Stomach (tissue), 19 donors: ENCODE data around the gene TEKT2. TPM values are rescaled to one million over a fixed set of nuclear protein-coding genes. Genes with fewer than 3 reads are reported as not detected.

Experiments
- DNase-seq, 2 donors: peaks; one replicate each; pipeline versions ENCODE4 v3.0.0 to v3.0.0-alpha.2; 2013 to 2019
- H3K27ac ChIP-seq, 5 donors: fragments of 200-600 bp in 4 of 5; sonication (generic) in 4 of 5; one replicate each; pipeline ENCODE4 v1.5.1; 2013 to 2019; ENCODE audit warnings: mild to moderate bottlenecking in 1 of 5, moderate library complexity in 1 of 5
- H3K27me3 ChIP-seq, 3 donors: fragments of 200-600 bp; sonication (generic); one replicate each; pipeline ENCODE4 v1.5.1; 2017 to 2019; ENCODE audit warnings: mixed run types in 1 of 3
- H3K36me3 ChIP-seq, 4 donors: fragments of 200-600 bp; sonication (generic); 1 replicate in 3 of 4; 2 replicates in 1 of 4; pipeline ENCODE4 v1.5.1; 2016 to 2019
- H3K4me1 ChIP-seq, 4 donors: fragments of 200-600 bp; sonication (generic); one replicate each; pipeline ENCODE4 v1.5.1; 2016 to 2019
- H3K4me3 ChIP-seq, 4 donors: fragments of 200-600 bp; sonication (generic) in 3 of 4; one replicate each; pipeline ENCODE4 v1.5.1; 2016 to 2019; ENCODE audit warnings: mild to moderate bottlenecking in 1 of 4
- H3K9me3 ChIP-seq, 4 donors: fragments of 200-600 bp; sonication (generic); one replicate each; pipeline ENCODE4 v1.5.1; 2016 to 2019
- CTCF ChIP-seq, 7 experiments: fragments of 450-650 bp in 4 of 7; fragments of 200-600 bp in 3 of 7; sonication (generic) in 3 of 7; IDR thresholded peaks; one replicate each; pipeline ENCODE4 v1.5.1; 2016 to 2019; ENCODE audit warnings: antibody characterized with exemption in 7 of 7, control low read depth in 2 of 7, mild to moderate bottlenecking in 1 of 7
- EP300 ChIP-seq: sonication (generic); formaldehyde crosslinking; IDR thresholded peaks from one replicate; pipeline ENCODE4 v1.6.1; 2017; ENCODE audit warnings: antibody characterized with exemption
- POLR2A ChIP-seq, 4 donors: fragments of 450-650 bp; IDR thresholded peaks; one replicate each; pipeline ENCODE4 v1.6.1; 2016; ENCODE audit warnings: antibody characterized with exemption in 4 of 4, control low read depth in 2 of 4, mild to moderate bottlenecking in 1 of 4, moderate library complexity in 1 of 4
- POLR2AphosphoS5 ChIP-seq, 3 donors: sonication (generic); formaldehyde crosslinking; IDR thresholded peaks; one replicate each; pipeline ENCODE4 v1.6.1; 2016; ENCODE audit warnings: antibody characterized with exemption in 3 of 3
- WGBS, 5 donors: extraction: QIAGEN DNeasy Blood & Tissue Kit in 3 of 5; methylation state at CpG; one replicate each; pipeline versions ENCODE4 v1.1.5 to v1.1.7; 2013 to 2018; 5-methylcytosine and 5-hydroxymethylcytosine counted together
- intact Hi-C: fragments of 100-400 bp; cut with DNase I; formaldehyde crosslinking; loops from one replicate; pipeline ENCODE4 v1.15.1; 2023; ENCODE audit warnings: low total_unique reads
- long read RNA-seq, 10 donors: transcript quantifications; one replicate each; lab custom pipeline, GENCODE V29; 2026
- polyA plus RNA-seq, 3 donors: library from polyadenylated mRNA; stranded (reverse); fragments of 200-250 nt; gene quantifications; one replicate each; pipeline ENCODE4 v1.2.3, GENCODE V29; 2013
- total RNA-seq, 5 donors: library from RNA; depleted of rRNA; stranded (reverse); fragments of >200 nt; gene quantifications; one replicate each; pipeline versions ENCODE4 v1.1.0 to v1.2.3, GENCODE V29; 2014 to 2016
- donor health status: healthy with polysubstance abuse.
- donor health status: Bipolar disorder and iron deficiency.
- donor health status: healthy.

TEKT2 gene
- total RNA-seq (not detected), polyA plus RNA-seq (under 1 TPM; 0.25 to 0.76 (median 0.60) TPM)
- long read RNA-seq, donor 1, result 0 reads
- long read RNA-seq, donor 2, partial matches to known transcripts, result 0 of 1 reads
- long read RNA-seq, donor 2, other reads (novel, unspliced or antisense), result 0 of 1 reads
- long read RNA-seq, donor 3, result 0 reads
- long read RNA-seq, donor 4, result 0 reads
- long read RNA-seq, donor 5, partial matches to known transcripts, result 0 of 1 reads
- long read RNA-seq, donor 5, other reads (novel, unspliced or antisense), result 0 of 1 reads
- long read RNA-seq, donor 6, result 0 reads
- long read RNA-seq, donor 7, result 0 reads
- long read RNA-seq, donor 8, result 0 reads
- long read RNA-seq, donor 9, result 0 reads
- long read RNA-seq, donor 10, result 0 reads

GRCh38 chr1:36083635-36084496 lies at the start of gene TEKT2:
TEKT2 (plus strand) TSS chr1:36084094; CDS start chr1:36084922, 828 bp downstream.
- TF ChIP-seq CTCF (IDR thresholded peaks at IDR 0.05) (no peak), POLR2A (IDR thresholded peaks at IDR 0.05) (no peak), POLR2AphosphoS5 (IDR thresholded peaks at IDR 0.05) (no peak), EP300 (no peak)
- H3K36me3 ChIP-seq, result no peaks in the 10 kb centered on the region
- H3K27me3 ChIP-seq, result peaks cover 0 to 33% (median 6%) of the 10 kb centered on the region in 3 donors
- H3K27ac ChIP-seq, result peak within 1 kb of the TSS in 2 of 5 donors; percentile 7 to 31
- DNase-seq, result peak in 1 of 2 donors; percentile 92
- peaks cover 16 to 26% (median 21%) of the 10 kb centered on the region in 4 donors for H3K4me1 ChIP-seq
- WGBS, 5 donors, result 12 to 21% (median 14%) methylated on average over 34 to 59 of the region's 59 CpGs
- H3K9me3 ChIP-seq, result no peaks in the 10 kb centered on the region
- intact Hi-C loops, result no loop called here
- peak within 1 kb of the TSS; percentile 51 to 56 (median 52) for H3K4me3 ChIP-seq

- peak overlapping the region in 2 of 5 donors; percentile 33 to 39 for H3K27ac ChIP-seq
- no peaks in the 10 kb centered on the region for H3K27me3 ChIP-seq
- no peak overlapping the region for H3K4me3 ChIP-seq
- DNase-seq, result peak in 1 of 2 donors; percentile 5
- no peaks in the 10 kb centered on the region for H3K9me3 ChIP-seq
- peaks cover 17 to 90% (median 84%) of the 10 kb centered on the region in 4 donors for H3K36me3 ChIP-seq
- intact Hi-C loops, result no loop called here
- H3K4me1 ChIP-seq, result peaks cover 0 to 5% (median 0%) of the 10 kb centered on the region in 4 donors
- TF ChIP-seq CTCF (IDR thresholded peaks at IDR 0.05) (no peak), EP300 (no peak), POLR2A (IDR thresholded peaks at IDR 0.05) (no peak), POLR2AphosphoS5 (IDR thresholded peaks at IDR 0.05) (no peak)
These were observed 49.2 kb upstream of the TEKT2 start for GRCh38 chr1:36034692-36035091.

- no peak for DNase-seq
- 62 to 73% (median 68%) methylated on average over 3 of the region's 3 CpGs for WGBS, 5 donors
These were observed 48.7 kb upstream of the TEKT2 start for GRCh38 chr1:36035154-36035553.

More at GRCh38 chr1:36035154-36035553, 48.7 kb upstream of the TEKT2 start:
- no peaks in the 10 kb centered on the region for H3K9me3 ChIP-seq
- H3K27me3 ChIP-seq, result no peaks in the 10 kb centered on the region
- intact Hi-C loops, result no loop called here
- TF ChIP-seq CTCF (IDR thresholded peaks at IDR 0.05) (no peak), POLR2A (IDR thresholded peaks at IDR 0.05) (no peak), EP300 (no peak), POLR2AphosphoS5 (IDR thresholded peaks at IDR 0.05) (no peak)
- peaks cover 0 to 5% (median 0%) of the 10 kb centered on the region in 4 donors for H3K4me1 ChIP-seq
- no peak overlapping the region for H3K4me3 ChIP-seq
- H3K27ac ChIP-seq, result peak overlapping the region in 2 of 5 donors; percentile 33 to 39
- peaks cover 18 to 90% (median 84%) of the 10 kb centered on the region in 4 donors for H3K36me3 ChIP-seq
